K562 (cell line): Measurements from ENCODE around the gene TMEM147. TPM values are rescaled to one million over a fixed set of nuclear protein-coding genes. Genes with fewer than 3 reads are reported as not detected.

Experiments
- ASH1L ChIP-seq: fragments of 450-650 bp; IDR thresholded peaks from 2 replicates; pipeline ENCODE4 v1.6.1; 2018; ENCODE audit warnings: borderline replicate concordance, mild to moderate bottlenecking, low read depth; ENCODE audit not compliant: partially characterized antibody
- CTCFL ChIP-seq: IDR thresholded peaks from 2 replicates; pipeline ENCODE4 v1.6.1; 2011; ENCODE audit warnings: borderline replicate concordance, low read depth, mild to moderate bottlenecking, moderate library complexity, low read length; ENCODE audit not compliant: insufficient read depth, poor library complexity, severe bottlenecking
- DACH1 ChIP-seq: fragments of 450-650 bp; IDR thresholded peaks from 2 replicates; pipeline ENCODE4 v1.6.1; 2018; ENCODE audit not compliant: partially characterized antibody
- DMBX1 ChIP-seq: fragments of 250-450 bp; sonication (Bioruptor Pico); IDR thresholded peaks from 2 replicates; pipeline ENCODE4 v1.8.0; 2022; ENCODE audit warnings: inconsistent platforms, mild to moderate bottlenecking, moderate library complexity, borderline replicate concordance
- MLX ChIP-seq, 2 experiments: fragments of 450-650 bp in 1 of 2; sonication (generic) in 1 of 2; formaldehyde crosslinking; conservative IDR thresholded peaks; 2 replicates each; pipeline versions ENCODE4 v1.4.0 to v1.8.1; 2020 to 2022; ENCODE audit warnings: mild to moderate bottlenecking in 1 of 2, missing genetic modification reagents in 1 of 2
- NFE2L1 ChIP-seq: fragments of 450-650 bp; IDR thresholded peaks from 2 replicates; pipeline ENCODE4 v1.6.1; 2016; ENCODE audit warnings: missing genetic modification characterization, low read depth, mild to moderate bottlenecking, missing compliant biosample characterization, moderate library complexity, borderline replicate concordance
- NR2C1 ChIP-seq, 2 experiments: fragments of 450-650 bp; IDR thresholded peaks; 2 replicates each; pipeline ENCODE4 v1.6.1; 2017; ENCODE audit warnings: mild to moderate bottlenecking in 2 of 2, antibody characterized with exemption in 1 of 2, inconsistent platforms in 1 of 2, missing compliant biosample characterization in 1 of 2, missing genetic modification characterization in 1 of 2
- PBX2 ChIP-seq, 2 experiments: IDR thresholded peaks in 1 of 2; conservative IDR thresholded peaks in 1 of 2; 2 replicates each; pipeline ENCODE4 v1.6.1; 2016; ENCODE audit warnings: low read depth in 2 of 2, mild to moderate bottlenecking in 1 of 2, missing compliant biosample characterization in 1 of 2, missing genetic modification characterization in 1 of 2, moderate library complexity in 1 of 2
- SP2 ChIP-seq: IDR thresholded peaks from 2 replicates; pipeline ENCODE4 v1.6.1; 2011; ENCODE audit warnings: mild to moderate bottlenecking, low read depth, low read length, moderate library complexity; ENCODE audit not compliant: poor library complexity, severe bottlenecking; ENCODE audit errors: extremely low read depth
- U2AF1 ChIP-seq: fragments of 200-400 bp; formaldehyde crosslinking; optimal IDR thresholded peaks from 2 replicates; pipeline ENCODE3; 2017; ENCODE audit warnings: mild to moderate bottlenecking, low read depth, low read length, moderate library complexity
- ZBTB2 ChIP-seq: fragments of 450-650 bp; IDR thresholded peaks from 2 replicates; pipeline ENCODE4 v1.6.1; 2016; ENCODE audit warnings: antibody characterized with exemption
- ZFP1 ChIP-seq: fragments of 450-650 bp; formaldehyde crosslinking; IDR thresholded peaks from 2 replicates; pipeline ENCODE4 v1.4.0; 2020; ENCODE audit warnings: mild to moderate bottlenecking, mixed read lengths
- ZKSCAN1 ChIP-seq: fragments of 150-350 bp; IDR thresholded peaks from 2 replicates; pipeline ENCODE4 v1.6.1; 2016; ENCODE audit warnings: low read depth, low read length
- ZNF121 ChIP-seq: sonication (generic); formaldehyde crosslinking; conservative IDR thresholded peaks from 2 replicates; pipeline ENCODE4 v1.8.0; 2022; ENCODE audit warnings: missing genetic modification reagents
- ZNF146 ChIP-seq: IDR thresholded peaks from one replicate; pipeline ENCODE4 v1.6.1; 2018; ENCODE audit warnings: missing compliant biosample characterization; ENCODE audit not compliant: unreplicated experiment
- ZNF23 ChIP-seq: fragments of 250-450 bp; sonication (Bioruptor Pico); IDR thresholded peaks from 2 replicates; pipeline ENCODE4 v1.4.0; 2020; ENCODE audit warnings: mild to moderate bottlenecking
- ZNF436 ChIP-seq: fragments of 250-450, 450-650 bp; sonication (Bioruptor Pico); formaldehyde crosslinking; IDR thresholded peaks from 2 replicates; pipeline ENCODE4 v1.7.0; 2020; ENCODE audit warnings: mild to moderate bottlenecking
- ZSCAN32 ChIP-seq: fragments of 450-650 bp; formaldehyde crosslinking; IDR thresholded peaks from 2 replicates; pipeline ENCODE4 v1.4.0; 2020; ENCODE audit warnings: mild to moderate bottlenecking, moderate library complexity
- polyA plus RNA-seq, 8 experiments: library from polyadenylated mRNA; depleted of rRNA in 4 of 8; stranded (reverse) in 5 of 8; unstranded in 3 of 8; fragments of >200 nt; fragmentation: Nextera tagmentation in 2 of 8; fragmentation: Illumina TruSeq in 1 of 8; extraction: Ambion mirVana in 2 of 8; extraction: Trizol in 1 of 8; gene quantifications; 2 replicates each; pipeline versions ENCODE4 v1.2.1 to v1.2.3, GENCODE V29; 2011 to 2014; ENCODE audit warnings: inconsistent platforms in 1 of 8, missing spikeins in 1 of 8
- total RNA-seq, 7 experiments: library from RNA; depleted of rRNA in 6 of 7; stranded (reverse); fragments of >200 nt in 6 of 7; fragmentation: Illumina TruSeq in 2 of 7; extraction: Trizol in 2 of 7; gene quantifications; 2 replicates each; pipeline versions ENCODE4 v1.2.1 to v1.2.3, GENCODE V29; 2011 to 2021; ENCODE audit warnings: low replicate concordance in 1 of 7

The TMEM147 gene
- total and polyA plus RNA-seq, 9 of the 15 experiments (the other 6 are each of a cell fraction or from before 2014, with no cell fraction given) = 73.8 to 194 (median 142) TPM

GRCh38 chr19:35545001-35545854 lies at the start of gene TMEM147 (continued):
- TF ChIP-seq PBX2 (CRISPR knock-in tag; IDR thresholded peaks at IDR 0.05; ENCODE audit: low read depth) = no peak
- TF ChIP-seq PBX2 (tag; conservative IDR thresholded peaks at IDR 0.05; ENCODE audit: low read depth) = no peak
- TF ChIP-seq SP2 = no peak
- TF ChIP-seq ZSCAN32 = no peak
- no peak for TF ChIP-seq ASH1L
- TF ChIP-seq ZFP1 = no peak
- TF ChIP-seq NFE2L1 (tag) = no peak
- TF ChIP-seq MLX (CRISPR knock-in tag; conservative IDR thresholded peaks at IDR 0.05) = no peak
- no peak for TF ChIP-seq ZBTB2
- TF ChIP-seq DACH1 = no peak
- TF ChIP-seq DMBX1 (CRISPR knock-in tag) = 0 out of 2 replicates have a peak, but pooled peaks have one; percentile 24
- TF ChIP-seq ZKSCAN1 = peak; percentile 51
- TF ChIP-seq ZNF146 (CRISPR knock-in tag) = no peak
- TF ChIP-seq U2AF1 = no peak
- TF ChIP-seq NR2C1 (IDR thresholded peaks at IDR 0.05) = no peak
- TF ChIP-seq NR2C1 (tag; IDR thresholded peaks at IDR 0.05) = 0 out of 2 replicates have a peak, but pooled peaks have one; percentile 42
- no peak for TF ChIP-seq ZNF436 (CRISPR knock-in tag)
- no peak for TF ChIP-seq CTCFL
- TF ChIP-seq ZNF23 (CRISPR knock-in tag) = no peak
- TF ChIP-seq ZNF121 (CRISPR knock-in tag) = no peak
